ENCODE measurements around the gene KPNA3. TPM values are rescaled to one million over a fixed set of nuclear protein-coding genes. Genes with fewer than 3 reads are reported as not detected.

The KPNA3 gene
- polyA plus RNA-seq, 1 donor from 2014 or later, result 41.7 TPM

GRCh38 chr13:49654011-49654410, 138.5 kb downstream of the KPNA3 start:
- no peaks in the 10 kb centered on the region for H3K27me3 ChIP-seq (ENCODE audit: insufficient read depth, low read depth, low read length)
- no peak overlapping the region for H3K9ac ChIP-seq (ENCODE audit: low read length)
- no peak overlapping the region for H3K27ac ChIP-seq (ENCODE audit: low read length)
- no peak overlapping the region for H3K4me2 ChIP-seq (ENCODE audit: low read length)
- H4K20me1 ChIP-seq (ENCODE audit: insufficient read depth), result no peaks in the 10 kb centered on the region
- H3K9me3 ChIP-seq (ENCODE audit: low read length), result no peaks in the 10 kb centered on the region
- no peak overlapping the region for H2AFZ ChIP-seq (ENCODE audit: low read depth, low read length)
- no peaks in the 10 kb centered on the region for H3K9me2 ChIP-seq (ENCODE audit: insufficient read depth, low read length)
- no peaks in the 10 kb centered on the region for H3K36me3 ChIP-seq (ENCODE audit: insufficient read depth, low read length)
- no peak overlapping the region for H3K4me3 ChIP-seq (ENCODE audit: low read length)
- H3K79me2 ChIP-seq (replicated peaks; ENCODE audit: insufficient read depth, low read length), result no peaks in the 10 kb centered on the region
- H3F3A ChIP-seq (ENCODE audit: insufficient read depth, low read length, poor library complexity, severe bottlenecking), result no peaks in the 10 kb centered on the region
- TF ChIP-seq POLR2AphosphoS5 (IDR thresholded peaks at IDR 0.05) (no peak), SMC3 (conservative IDR thresholded peaks at IDR 0.05; ENCODE audit: poor library complexity) (no peak), RAD21 (conservative IDR thresholded peaks at IDR 0.05) (no peak), REST (IDR thresholded peaks at IDR 0.05; ENCODE audit: borderline replicate concordance) (no peak), TAF1 (IDR thresholded peaks at IDR 0.05; ENCODE audit: low read depth) (no peak), EZH2 (IDR thresholded peaks at IDR 0.05; ENCODE audit: borderline replicate concordance, insufficient read depth, low read length, poor library complexity, severe bottlenecking) (no peak), MXI1 (conservative IDR thresholded peaks at IDR 0.05; ENCODE audit: poor library complexity, severe bottlenecking) (no peak), EP300 (conservative IDR thresholded peaks at IDR 0.05; ENCODE audit: poor library complexity, severe bottlenecking) (no peak)
- TF ChIP-seq, protein P1, sequence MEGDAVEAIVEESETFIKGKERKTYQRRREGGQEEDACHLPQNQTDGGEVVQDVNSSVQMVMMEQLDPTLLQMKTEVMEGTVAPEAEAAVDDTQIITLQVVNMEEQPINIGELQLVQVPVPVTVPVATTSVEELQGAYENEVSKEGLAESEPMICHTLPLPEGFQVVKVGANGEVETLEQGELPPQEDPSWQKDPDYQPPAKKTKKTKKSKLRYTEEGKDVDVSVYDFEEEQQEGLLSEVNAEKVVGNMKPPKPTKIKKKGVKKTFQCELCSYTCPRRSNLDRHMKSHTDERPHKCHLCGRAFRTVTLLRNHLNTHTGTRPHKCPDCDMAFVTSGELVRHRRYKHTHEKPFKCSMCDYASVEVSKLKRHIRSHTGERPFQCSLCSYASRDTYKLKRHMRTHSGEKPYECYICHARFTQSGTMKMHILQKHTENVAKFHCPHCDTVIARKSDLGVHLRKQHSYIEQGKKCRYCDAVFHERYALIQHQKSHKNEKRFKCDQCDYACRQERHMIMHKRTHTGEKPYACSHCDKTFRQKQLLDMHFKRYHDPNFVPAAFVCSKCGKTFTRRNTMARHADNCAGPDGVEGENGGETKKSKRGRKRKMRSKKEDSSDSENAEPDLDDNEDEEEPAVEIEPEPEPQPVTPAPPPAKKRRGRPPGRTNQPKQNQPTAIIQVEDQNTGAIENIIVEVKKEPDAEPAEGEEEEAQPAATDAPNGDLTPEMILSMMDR (IDR thresholded peaks at IDR 0.05; ENCODE audit: poor library complexity, severe bottlenecking), result no peak

DNA sequence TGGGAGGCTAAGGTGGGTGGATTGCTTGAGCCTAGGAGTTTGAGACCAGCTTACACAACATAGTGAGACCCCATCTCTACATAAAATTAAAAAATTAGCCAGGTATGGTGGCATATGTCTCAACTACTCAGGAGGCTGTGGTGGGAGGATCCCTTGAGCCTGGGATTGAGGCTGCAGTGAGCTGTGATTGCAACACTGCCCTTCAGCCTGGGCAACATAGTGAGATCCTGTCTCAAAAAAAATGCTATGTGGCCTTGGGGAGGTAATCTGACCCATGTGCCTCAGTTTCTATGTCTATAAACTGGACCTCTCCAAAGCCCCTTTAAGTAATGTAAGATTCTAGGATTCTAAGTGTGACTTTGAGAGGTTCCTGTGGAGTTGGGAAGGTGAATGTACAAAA, 139.0 kb downstream of the KPNA3 start:
- H3K9me2 ChIP-seq (ENCODE audit: insufficient read depth, low read length), result no peaks in the 10 kb centered on the region
- no peak overlapping the region for H3K4me2 ChIP-seq (ENCODE audit: low read length)
- no peak overlapping the region for H3K27ac ChIP-seq (ENCODE audit: low read length)
- H3K36me3 ChIP-seq (ENCODE audit: insufficient read depth, low read length), result no peaks in the 10 kb centered on the region
- no peak overlapping the region for H3K9ac ChIP-seq (ENCODE audit: low read length)
- H2AFZ ChIP-seq (ENCODE audit: low read depth, low read length), result no peak overlapping the region
- no peaks in the 10 kb centered on the region for H3K27me3 ChIP-seq (ENCODE audit: insufficient read depth, low read depth, low read length)
- H3K4me3 ChIP-seq (ENCODE audit: low read length), result no peak overlapping the region
- no peaks in the 10 kb centered on the region for H4K20me1 ChIP-seq (ENCODE audit: insufficient read depth)
- H3F3A ChIP-seq (ENCODE audit: insufficient read depth, low read length, poor library complexity, severe bottlenecking), result no peaks in the 10 kb centered on the region
- no peaks in the 10 kb centered on the region for H3K79me2 ChIP-seq (replicated peaks; ENCODE audit: insufficient read depth, low read length)
- no peaks in the 10 kb centered on the region for H3K9me3 ChIP-seq (ENCODE audit: low read length)
- TF ChIP-seq POLR2AphosphoS5 (IDR thresholded peaks at IDR 0.05) (no peak), SMC3 (conservative IDR thresholded peaks at IDR 0.05; ENCODE audit: poor library complexity) (no peak), RAD21 (conservative IDR thresholded peaks at IDR 0.05) (no peak), EP300 (conservative IDR thresholded peaks at IDR 0.05; ENCODE audit: poor library complexity, severe bottlenecking) (no peak), EZH2 (IDR thresholded peaks at IDR 0.05; ENCODE audit: borderline replicate concordance, insufficient read depth, low read length, poor library complexity, severe bottlenecking) (no peak), REST (IDR thresholded peaks at IDR 0.05; ENCODE audit: borderline replicate concordance) (no peak), TAF1 (IDR thresholded peaks at IDR 0.05; ENCODE audit: low read depth) (no peak), MXI1 (conservative IDR thresholded peaks at IDR 0.05; ENCODE audit: poor library complexity, severe bottlenecking) (no peak)
- TF ChIP-seq, protein P1 (IDR thresholded peaks at IDR 0.05; ENCODE audit: poor library complexity, severe bottlenecking), result no peak
